Measurements from ENCODE around the gene ABI3BP.

Gene ABI3BP

GRCh38 chr3:100702980-100703345 lies 290.3 kb downstream of the ABI3BP start:
- TF ChIP-seq CTCF (IDR thresholded peaks at IDR 0.05; ENCODE audit: control insufficient read depth, insufficient read depth, low read depth, low read length, missing control alignments) = no peak
- DNase-seq (ENCODE audit: low read depth) = no peak
- H3K4me3 ChIP-seq (ENCODE audit: control insufficient read depth, low read depth, low read length) = no peak overlapping the region

- no peak overlapping the region for H3K4me3 ChIP-seq (ENCODE audit: control insufficient read depth, low read depth, low read length)
- no peak for TF ChIP-seq CTCF (IDR thresholded peaks at IDR 0.05; ENCODE audit: control insufficient read depth, insufficient read depth, low read depth, low read length, missing control alignments)
- DNase-seq (ENCODE audit: low read depth) = no peak
Observed at GRCh38 chr3:100702082-100702979, 290.9 kb downstream of the ABI3BP start.

- TF ChIP-seq CTCF (IDR thresholded peaks at IDR 0.05; ENCODE audit: control insufficient read depth, insufficient read depth, low read depth, low read length, missing control alignments) = no peak
- no peak for DNase-seq (ENCODE audit: low read depth)
- no peak overlapping the region for H3K4me3 ChIP-seq (ENCODE audit: control insufficient read depth, low read depth, low read length)
Observed at GRCh38 chr3:100700708-100701107, 292.5 kb downstream of the ABI3BP start.
